ENCODE measurements around the gene NPTX1. TPM values are rescaled to one million over a fixed set of nuclear protein-coding genes. Genes with fewer than 3 reads are reported as not detected.

Gene NPTX1
- polyA plus RNA-seq, 1 donor from 2014 or later: 0.56 TPM

DNA sequence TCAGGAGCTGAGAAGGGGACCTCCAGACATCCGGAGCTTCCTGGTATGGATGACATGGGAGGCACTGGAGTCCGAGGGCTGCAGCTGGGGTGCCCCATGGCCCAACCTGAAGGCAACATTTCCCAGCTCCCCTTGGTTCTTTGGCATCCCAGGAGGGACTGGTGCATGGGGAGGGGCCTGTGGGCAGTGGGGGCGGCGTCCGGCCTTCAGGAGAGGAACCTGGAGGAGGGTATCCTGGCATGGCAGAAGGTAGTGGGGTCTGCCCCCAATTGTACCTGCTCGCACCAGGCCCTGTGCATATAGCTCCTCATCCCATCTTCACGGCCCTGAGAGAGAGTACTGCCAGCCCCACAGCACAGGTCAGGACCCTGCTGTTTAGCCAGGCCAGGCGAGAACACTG, 11.9 kb downstream of the NPTX1 start:
- Histone ChIP-seq H3K9ac (ENCODE audit: low read length) (no peak overlapping the region), H2AFZ (ENCODE audit: low read depth, low read length) (no peak overlapping the region), H3K4me3 (ENCODE audit: low read length) (no peak overlapping the region), H3F3A (ENCODE audit: insufficient read depth, low read length, poor library complexity, severe bottlenecking) (no peaks in the 10 kb centered on the region), H4K20me1 (ENCODE audit: insufficient read depth) (no peaks in the 10 kb centered on the region), H3K9me3 (ENCODE audit: low read length) (no peaks in the 10 kb centered on the region), H3K79me2 (replicated peaks; ENCODE audit: insufficient read depth, low read length) (no peaks in the 10 kb centered on the region), H3K27ac (ENCODE audit: low read length) (no peak overlapping the region), H3K4me2 (ENCODE audit: low read length) (no peak overlapping the region), H3K9me2 (ENCODE audit: insufficient read depth, low read length) (no peaks in the 10 kb centered on the region), H3K36me3 (ENCODE audit: insufficient read depth, low read length) (no peaks in the 10 kb centered on the region), H3K27me3 (ENCODE audit: insufficient read depth, low read depth, low read length) (peaks cover 2% of the 10 kb centered on the region)
- TF ChIP-seq RAD21 (conservative IDR thresholded peaks at IDR 0.05) (no peak), MXI1 (conservative IDR thresholded peaks at IDR 0.05; ENCODE audit: poor library complexity, severe bottlenecking) (no peak), EZH2 (IDR thresholded peaks at IDR 0.05; ENCODE audit: borderline replicate concordance, insufficient read depth, low read length, poor library complexity, severe bottlenecking) (no peak), POLR2AphosphoS5 (IDR thresholded peaks at IDR 0.05) (no peak), TAF1 (IDR thresholded peaks at IDR 0.05; ENCODE audit: low read depth) (no peak), EP300 (conservative IDR thresholded peaks at IDR 0.05; ENCODE audit: poor library complexity, severe bottlenecking) (no peak), SMC3 (conservative IDR thresholded peaks at IDR 0.05; ENCODE audit: poor library complexity) (no peak)
- TF ChIP-seq, protein P1, sequence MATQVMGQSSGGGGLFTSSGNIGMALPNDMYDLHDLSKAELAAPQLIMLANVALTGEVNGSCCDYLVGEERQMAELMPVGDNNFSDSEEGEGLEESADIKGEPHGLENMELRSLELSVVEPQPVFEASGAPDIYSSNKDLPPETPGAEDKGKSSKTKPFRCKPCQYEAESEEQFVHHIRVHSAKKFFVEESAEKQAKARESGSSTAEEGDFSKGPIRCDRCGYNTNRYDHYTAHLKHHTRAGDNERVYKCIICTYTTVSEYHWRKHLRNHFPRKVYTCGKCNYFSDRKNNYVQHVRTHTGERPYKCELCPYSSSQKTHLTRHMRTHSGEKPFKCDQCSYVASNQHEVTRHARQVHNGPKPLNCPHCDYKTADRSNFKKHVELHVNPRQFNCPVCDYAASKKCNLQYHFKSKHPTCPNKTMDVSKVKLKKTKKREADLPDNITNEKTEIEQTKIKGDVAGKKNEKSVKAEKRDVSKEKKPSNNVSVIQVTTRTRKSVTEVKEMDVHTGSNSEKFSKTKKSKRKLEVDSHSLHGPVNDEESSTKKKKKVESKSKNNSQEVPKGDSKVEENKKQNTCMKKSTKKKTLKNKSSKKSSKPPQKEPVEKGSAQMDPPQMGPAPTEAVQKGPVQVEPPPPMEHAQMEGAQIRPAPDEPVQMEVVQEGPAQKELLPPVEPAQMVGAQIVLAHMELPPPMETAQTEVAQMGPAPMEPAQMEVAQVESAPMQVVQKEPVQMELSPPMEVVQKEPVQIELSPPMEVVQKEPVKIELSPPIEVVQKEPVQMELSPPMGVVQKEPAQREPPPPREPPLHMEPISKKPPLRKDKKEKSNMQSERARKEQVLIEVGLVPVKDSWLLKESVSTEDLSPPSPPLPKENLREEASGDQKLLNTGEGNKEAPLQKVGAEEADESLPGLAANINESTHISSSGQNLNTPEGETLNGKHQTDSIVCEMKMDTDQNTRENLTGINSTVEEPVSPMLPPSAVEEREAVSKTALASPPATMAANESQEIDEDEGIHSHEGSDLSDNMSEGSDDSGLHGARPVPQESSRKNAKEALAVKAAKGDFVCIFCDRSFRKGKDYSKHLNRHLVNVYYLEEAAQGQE (IDR thresholded peaks at IDR 0.05; ENCODE audit: borderline replicate concordance): no peak
- TF ChIP-seq, protein P2, sequence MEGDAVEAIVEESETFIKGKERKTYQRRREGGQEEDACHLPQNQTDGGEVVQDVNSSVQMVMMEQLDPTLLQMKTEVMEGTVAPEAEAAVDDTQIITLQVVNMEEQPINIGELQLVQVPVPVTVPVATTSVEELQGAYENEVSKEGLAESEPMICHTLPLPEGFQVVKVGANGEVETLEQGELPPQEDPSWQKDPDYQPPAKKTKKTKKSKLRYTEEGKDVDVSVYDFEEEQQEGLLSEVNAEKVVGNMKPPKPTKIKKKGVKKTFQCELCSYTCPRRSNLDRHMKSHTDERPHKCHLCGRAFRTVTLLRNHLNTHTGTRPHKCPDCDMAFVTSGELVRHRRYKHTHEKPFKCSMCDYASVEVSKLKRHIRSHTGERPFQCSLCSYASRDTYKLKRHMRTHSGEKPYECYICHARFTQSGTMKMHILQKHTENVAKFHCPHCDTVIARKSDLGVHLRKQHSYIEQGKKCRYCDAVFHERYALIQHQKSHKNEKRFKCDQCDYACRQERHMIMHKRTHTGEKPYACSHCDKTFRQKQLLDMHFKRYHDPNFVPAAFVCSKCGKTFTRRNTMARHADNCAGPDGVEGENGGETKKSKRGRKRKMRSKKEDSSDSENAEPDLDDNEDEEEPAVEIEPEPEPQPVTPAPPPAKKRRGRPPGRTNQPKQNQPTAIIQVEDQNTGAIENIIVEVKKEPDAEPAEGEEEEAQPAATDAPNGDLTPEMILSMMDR (IDR thresholded peaks at IDR 0.05; ENCODE audit: poor library complexity, severe bottlenecking): no peak

DNA sequence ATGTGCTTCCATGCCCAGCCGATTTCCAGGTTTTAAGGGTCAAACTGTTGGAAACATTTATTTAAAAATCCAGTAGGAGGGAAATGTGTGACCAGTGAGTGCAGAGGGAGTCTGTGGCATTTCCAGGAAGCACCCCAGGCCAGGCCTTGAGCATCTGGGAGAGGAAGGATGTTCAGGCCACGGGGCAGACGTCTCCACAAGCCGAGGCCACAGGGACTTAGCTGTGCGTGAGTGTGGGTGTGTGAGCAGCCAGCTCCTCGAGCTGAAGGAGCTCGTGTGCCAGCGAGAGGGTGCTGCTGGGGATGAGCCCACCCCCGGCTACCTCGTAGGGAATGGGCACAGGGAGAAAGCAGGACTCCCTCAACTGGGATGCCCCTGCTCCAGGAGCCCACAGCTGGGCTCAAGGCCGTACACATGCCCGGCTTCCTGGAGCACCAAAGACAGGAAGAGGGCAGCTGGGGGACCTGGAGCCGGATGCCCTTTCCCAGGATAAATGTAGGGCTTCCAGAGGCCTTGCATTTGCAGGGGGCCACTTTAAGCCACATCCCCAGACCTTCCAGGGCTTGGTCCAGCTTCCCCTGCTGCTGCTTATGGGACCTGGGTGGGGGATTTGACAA, 12.5 kb downstream of the NPTX1 start:
- Histone ChIP-seq H3K9me3 (ENCODE audit: low read length) (no peaks in the 10 kb centered on the region), H3F3A (ENCODE audit: insufficient read depth, low read length, poor library complexity, severe bottlenecking) (no peaks in the 10 kb centered on the region), H3K36me3 (ENCODE audit: insufficient read depth, low read length) (no peaks in the 10 kb centered on the region), H3K4me3 (ENCODE audit: low read length) (no peak overlapping the region), H3K9me2 (ENCODE audit: insufficient read depth, low read length) (no peaks in the 10 kb centered on the region), H3K9ac (ENCODE audit: low read length) (no peak overlapping the region), H3K27ac (ENCODE audit: low read length) (no peak overlapping the region), H3K27me3 (ENCODE audit: insufficient read depth, low read depth, low read length) (peaks cover 2% of the 10 kb centered on the region), H4K20me1 (ENCODE audit: insufficient read depth) (no peaks in the 10 kb centered on the region), H3K4me2 (ENCODE audit: low read length) (no peak overlapping the region), H2AFZ (ENCODE audit: low read depth, low read length) (no peak overlapping the region), H3K79me2 (replicated peaks; ENCODE audit: insufficient read depth, low read length) (no peaks in the 10 kb centered on the region)
- TF ChIP-seq MXI1 (conservative IDR thresholded peaks at IDR 0.05; ENCODE audit: poor library complexity, severe bottlenecking): no peak

All from neural cell (in vitro differentiated cells).